Measurements from ENCODE around the gene KISS1. TPM values are rescaled to one million over a fixed set of nuclear protein-coding genes. Genes with fewer than 3 reads are reported as not detected.
A peak's percentile ranks its signal among the peaks of the same experiment; 100 is the strongest.

The KISS1 gene, protein sequence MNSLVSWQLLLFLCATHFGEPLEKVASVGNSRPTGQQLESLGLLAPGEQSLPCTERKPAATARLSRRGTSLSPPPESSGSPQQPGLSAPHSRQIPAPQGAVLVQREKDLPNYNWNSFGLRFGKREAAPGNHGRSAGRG
- total RNA-seq (2021; ENCODE audit: unreplicated experiment): 1.3 TPM
- 0.30 and 0.73 TPM in 2 replicates for polyA plus RNA-seq (2012)
- Bru-seq, nascent RNA: percentile 37 among the genes with signal in this experiment
- BruChase-seq, experiment 1, labeled RNA remaining after a 6-hour chase: percentile 54 among the genes with signal in this experiment
- percentile 46 among the genes with signal in this experiment for BruChase-seq, experiment 2, labeled RNA remaining after a 2-hour chase
- long read RNA-seq, partial matches to known transcripts: 0 of 1 reads
- long read RNA-seq, other reads (novel, unspliced or antisense): 1 of 1 reads

DNA sequence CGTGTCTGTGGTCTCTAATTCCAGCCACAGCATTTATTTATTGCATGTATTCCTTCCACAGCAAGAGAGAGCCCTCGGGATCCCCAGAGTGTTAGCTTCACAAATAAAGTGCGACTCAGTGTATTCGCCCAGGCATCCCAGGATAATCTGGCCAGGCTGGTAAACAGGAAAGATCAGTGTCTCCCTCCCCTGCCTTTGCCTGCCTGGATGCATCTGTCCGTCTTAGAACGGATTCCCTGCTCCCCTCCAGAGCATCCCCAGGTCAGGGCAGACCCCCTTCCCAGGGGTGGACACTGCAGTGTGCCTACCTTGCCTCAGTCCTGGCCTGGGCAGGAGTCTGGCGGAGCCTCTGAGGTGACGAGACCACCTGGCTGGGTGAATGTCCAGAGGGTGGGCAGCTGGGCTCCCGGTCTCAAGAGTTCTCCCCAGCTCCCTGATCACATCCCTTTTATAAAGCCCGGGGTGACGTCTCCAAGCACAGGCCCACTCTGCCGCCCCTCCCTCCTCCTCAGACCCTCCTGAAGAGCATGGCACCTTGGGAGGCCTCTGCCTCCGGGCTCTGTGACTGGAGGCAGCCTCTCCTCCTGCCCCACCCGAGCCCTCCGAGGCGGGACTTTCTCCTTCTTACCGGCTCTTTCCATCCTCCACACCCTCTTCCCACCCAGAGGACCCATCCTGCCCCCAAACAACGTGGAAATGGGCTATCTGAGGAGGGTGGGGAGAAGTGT lies at the start of gene KISS1:
TSS of gene KISS1 (minus strand) at position 424 of the 728 bp plus-strand sequence. CDS start 3,615 bp downstream, outside the sequence.
- BruUV-seq (replicated peaks): no TSS peak
- ATAC-seq: no peak
- no peak within 1 kb of the TSS for H3K4me3 ChIP-seq (replicated peaks in 1 of 2; ENCODE audit: low read depth in 1 of 2, low read length in 2 of 2)
- intact Hi-C loops (cut with micrococcal nuclease): no loop called here
- H3K27me3 ChIP-seq (ENCODE audit: insufficient read depth, low read length): no peaks in the 10 kb centered on the region
- no peak for TF ChIP-seq EZH2phosphoT487 (IDR thresholded peaks at IDR 0.05; ENCODE audit: borderline replicate concordance)
- no peak for TF ChIP-seq ELF1 (IDR thresholded peaks at IDR 0.05; ENCODE audit: borderline replicate concordance, low read depth)
- no peak for TF ChIP-seq FOSL1 (IDR thresholded peaks at IDR 0.05; ENCODE audit: low read depth)
- TF ChIP-seq SP1 (IDR thresholded peaks at IDR 0.05; ENCODE audit: low read depth): no peak
- TF ChIP-seq, protein P1, sequence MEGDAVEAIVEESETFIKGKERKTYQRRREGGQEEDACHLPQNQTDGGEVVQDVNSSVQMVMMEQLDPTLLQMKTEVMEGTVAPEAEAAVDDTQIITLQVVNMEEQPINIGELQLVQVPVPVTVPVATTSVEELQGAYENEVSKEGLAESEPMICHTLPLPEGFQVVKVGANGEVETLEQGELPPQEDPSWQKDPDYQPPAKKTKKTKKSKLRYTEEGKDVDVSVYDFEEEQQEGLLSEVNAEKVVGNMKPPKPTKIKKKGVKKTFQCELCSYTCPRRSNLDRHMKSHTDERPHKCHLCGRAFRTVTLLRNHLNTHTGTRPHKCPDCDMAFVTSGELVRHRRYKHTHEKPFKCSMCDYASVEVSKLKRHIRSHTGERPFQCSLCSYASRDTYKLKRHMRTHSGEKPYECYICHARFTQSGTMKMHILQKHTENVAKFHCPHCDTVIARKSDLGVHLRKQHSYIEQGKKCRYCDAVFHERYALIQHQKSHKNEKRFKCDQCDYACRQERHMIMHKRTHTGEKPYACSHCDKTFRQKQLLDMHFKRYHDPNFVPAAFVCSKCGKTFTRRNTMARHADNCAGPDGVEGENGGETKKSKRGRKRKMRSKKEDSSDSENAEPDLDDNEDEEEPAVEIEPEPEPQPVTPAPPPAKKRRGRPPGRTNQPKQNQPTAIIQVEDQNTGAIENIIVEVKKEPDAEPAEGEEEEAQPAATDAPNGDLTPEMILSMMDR (IDR thresholded peaks at IDR 0.05 in 2 of 3, conservative IDR thresholded peaks at IDR 0.05 in 1 of 3; ENCODE audit: borderline replicate concordance in 1 of 3, insufficient read depth in 1 of 3, low read depth in 2 of 3, low read length in 2 of 3): no peak
- no peak for TF ChIP-seq RAD21 (IDR thresholded peaks at IDR 0.05; ENCODE audit: low read depth)
- TF ChIP-seq, protein P2, sequence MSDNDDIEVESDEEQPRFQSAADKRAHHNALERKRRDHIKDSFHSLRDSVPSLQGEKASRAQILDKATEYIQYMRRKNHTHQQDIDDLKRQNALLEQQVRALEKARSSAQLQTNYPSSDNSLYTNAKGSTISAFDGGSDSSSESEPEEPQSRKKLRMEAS (IDR thresholded peaks at IDR 0.05): no peak
- no peak for TF ChIP-seq SIN3A (IDR thresholded peaks at IDR 0.05; ENCODE audit: low read depth)
- TF ChIP-seq, protein P3, sequence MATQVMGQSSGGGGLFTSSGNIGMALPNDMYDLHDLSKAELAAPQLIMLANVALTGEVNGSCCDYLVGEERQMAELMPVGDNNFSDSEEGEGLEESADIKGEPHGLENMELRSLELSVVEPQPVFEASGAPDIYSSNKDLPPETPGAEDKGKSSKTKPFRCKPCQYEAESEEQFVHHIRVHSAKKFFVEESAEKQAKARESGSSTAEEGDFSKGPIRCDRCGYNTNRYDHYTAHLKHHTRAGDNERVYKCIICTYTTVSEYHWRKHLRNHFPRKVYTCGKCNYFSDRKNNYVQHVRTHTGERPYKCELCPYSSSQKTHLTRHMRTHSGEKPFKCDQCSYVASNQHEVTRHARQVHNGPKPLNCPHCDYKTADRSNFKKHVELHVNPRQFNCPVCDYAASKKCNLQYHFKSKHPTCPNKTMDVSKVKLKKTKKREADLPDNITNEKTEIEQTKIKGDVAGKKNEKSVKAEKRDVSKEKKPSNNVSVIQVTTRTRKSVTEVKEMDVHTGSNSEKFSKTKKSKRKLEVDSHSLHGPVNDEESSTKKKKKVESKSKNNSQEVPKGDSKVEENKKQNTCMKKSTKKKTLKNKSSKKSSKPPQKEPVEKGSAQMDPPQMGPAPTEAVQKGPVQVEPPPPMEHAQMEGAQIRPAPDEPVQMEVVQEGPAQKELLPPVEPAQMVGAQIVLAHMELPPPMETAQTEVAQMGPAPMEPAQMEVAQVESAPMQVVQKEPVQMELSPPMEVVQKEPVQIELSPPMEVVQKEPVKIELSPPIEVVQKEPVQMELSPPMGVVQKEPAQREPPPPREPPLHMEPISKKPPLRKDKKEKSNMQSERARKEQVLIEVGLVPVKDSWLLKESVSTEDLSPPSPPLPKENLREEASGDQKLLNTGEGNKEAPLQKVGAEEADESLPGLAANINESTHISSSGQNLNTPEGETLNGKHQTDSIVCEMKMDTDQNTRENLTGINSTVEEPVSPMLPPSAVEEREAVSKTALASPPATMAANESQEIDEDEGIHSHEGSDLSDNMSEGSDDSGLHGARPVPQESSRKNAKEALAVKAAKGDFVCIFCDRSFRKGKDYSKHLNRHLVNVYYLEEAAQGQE (IDR thresholded peaks at IDR 0.05; ENCODE audit: low read depth): no peak
- TF ChIP-seq CEBPB (IDR thresholded peaks at IDR 0.05; ENCODE audit: low read depth): no peak
- no peak for TF ChIP-seq POLR2AphosphoS5 (IDR thresholded peaks at IDR 0.05; ENCODE audit: low read depth, low read length)
- ChIA-PET CTCF (interaction anchor here (2.7 kb wide), 1 partner anchor 11 kb away, joined by 31 read pairs; no protein-coding TSS in a partner anchor), POLR2A (no interaction called here), RAD21 (ENCODE audit: low non-redundant PET in 1 of 2, low total read pairs in 2 of 2, uncharacterized antibody in 2 of 2, unreplicated experiment in 2 of 2) (no interaction called here)
- H3K27ac ChIP-seq (ENCODE audit: low read depth, low read length): no peak within 1 kb of the TSS
- no peaks in the 10 kb centered on the region for H3K36me3 ChIP-seq (ENCODE audit: control insufficient read depth in 1 of 2, insufficient read depth in 2 of 2, low read length in 2 of 2)
- no peak within 1 kb of the TSS for H2AFZ ChIP-seq (ENCODE audit: low read depth, low read length, poor library complexity, severe bottlenecking)
- H3K4me2 ChIP-seq (ENCODE audit: low read length): peak within 1 kb of the TSS; percentile 8; the same call in 1 of the 2 replicates
- peaks cover 13 to 45% of the 10 kb centered on the region in 2 experiments for H3K4me1 ChIP-seq (ENCODE audit: control insufficient read depth in 1 of 2, insufficient read depth in 2 of 2, low read length in 2 of 2)
- no peaks in the 10 kb centered on the region for H3K9me2 ChIP-seq (ENCODE audit: insufficient read depth)
- H3K79me2 ChIP-seq (ENCODE audit: insufficient read depth, low read length): no peaks in the 10 kb centered on the region
- H4K20me1 ChIP-seq (ENCODE audit: insufficient read depth): no peaks in the 10 kb centered on the region
- DNase-seq (ENCODE audit: low read depth, low spot score): no peak
- no peak within 1 kb of the TSS for H3K9ac ChIP-seq (ENCODE audit: low read length)
- no peaks in the 10 kb centered on the region for H3K9me3 ChIP-seq (ENCODE audit: control insufficient read depth in 1 of 2, insufficient read depth in 1 of 2, low read depth in 1 of 2, low read length in 2 of 2)
